ENCODE measurements around the gene CCL22.

DNA sequence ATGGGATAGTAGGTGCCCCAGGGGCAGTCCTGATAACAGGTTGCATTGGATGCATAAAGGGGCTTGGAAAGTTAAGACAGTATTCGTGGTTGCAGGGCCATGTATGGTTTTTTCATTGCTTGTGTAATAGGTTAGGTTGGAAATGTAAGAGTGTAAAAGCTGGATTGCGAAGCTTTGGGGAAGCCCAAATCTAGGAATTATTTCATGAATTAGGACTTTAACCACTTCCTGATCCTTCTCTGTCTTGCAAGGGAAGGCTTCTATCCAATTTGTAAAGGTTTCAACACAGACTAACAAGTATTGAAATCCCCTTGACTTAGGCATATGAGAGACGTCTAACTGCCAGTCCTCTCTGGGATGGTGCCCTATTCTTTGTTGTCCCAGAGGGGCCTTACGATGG is 38.2 kb downstream of the CCL22 start:
- TF ChIP-seq CTCF (conservative IDR thresholded peaks at IDR 0.05; ENCODE audit: low read length) (no peak), EZH2phosphoT487 (IDR thresholded peaks at IDR 0.05; ENCODE audit: borderline replicate concordance) (no peak)
